GM21447 (cell line): ENCODE data around the gene TRIM40.

Experiments
- ATAC-seq: cut with Tn5 transposase; IDR thresholded peaks from one replicate; pipeline ENCODE4 v1.9.1; 2021; ENCODE audit not compliant: unreplicated experiment

The TRIM40 gene

DNA sequence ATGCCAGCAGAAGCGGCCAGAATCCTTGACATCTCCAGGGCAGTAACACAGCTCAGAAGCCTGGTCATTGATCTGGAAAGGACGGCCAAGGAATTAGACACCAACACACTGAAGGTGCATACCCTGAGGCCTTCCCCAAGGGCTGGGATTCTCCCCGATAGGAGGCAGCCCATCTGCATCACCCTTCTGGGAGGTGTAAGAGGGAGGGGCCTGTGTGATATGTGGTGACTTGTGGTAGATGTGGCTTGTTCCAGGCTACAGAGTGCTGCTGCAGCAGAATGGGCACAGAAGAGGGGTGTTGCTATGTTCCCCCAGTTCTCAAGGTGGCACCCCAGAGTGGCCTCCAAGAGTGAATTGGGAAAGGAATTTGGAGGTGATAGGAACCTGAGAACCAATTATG lies 11.2 kb downstream of the TRIM40 start:
- no peak for ATAC-seq

DNA sequence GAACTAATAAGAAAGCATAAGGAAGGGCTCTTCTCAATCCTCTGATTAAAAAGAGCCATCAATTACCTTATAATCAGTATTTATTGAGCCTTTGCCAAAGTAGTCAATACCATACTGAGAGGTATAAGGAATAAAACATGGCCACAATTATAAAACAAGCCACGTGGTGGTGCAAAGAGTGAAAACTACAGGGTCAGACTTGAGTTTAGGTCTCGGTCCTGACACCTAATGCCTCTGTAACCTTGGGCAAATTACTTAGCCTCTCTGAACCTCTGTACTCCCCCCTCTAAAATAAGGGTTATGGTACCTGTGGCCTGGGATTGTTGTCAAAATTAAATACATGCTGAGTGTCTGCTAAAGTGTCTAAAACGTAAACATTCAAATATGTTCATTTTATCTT lies 13.3 kb downstream of the TRIM40 start:
- no peak for ATAC-seq

DNA sequence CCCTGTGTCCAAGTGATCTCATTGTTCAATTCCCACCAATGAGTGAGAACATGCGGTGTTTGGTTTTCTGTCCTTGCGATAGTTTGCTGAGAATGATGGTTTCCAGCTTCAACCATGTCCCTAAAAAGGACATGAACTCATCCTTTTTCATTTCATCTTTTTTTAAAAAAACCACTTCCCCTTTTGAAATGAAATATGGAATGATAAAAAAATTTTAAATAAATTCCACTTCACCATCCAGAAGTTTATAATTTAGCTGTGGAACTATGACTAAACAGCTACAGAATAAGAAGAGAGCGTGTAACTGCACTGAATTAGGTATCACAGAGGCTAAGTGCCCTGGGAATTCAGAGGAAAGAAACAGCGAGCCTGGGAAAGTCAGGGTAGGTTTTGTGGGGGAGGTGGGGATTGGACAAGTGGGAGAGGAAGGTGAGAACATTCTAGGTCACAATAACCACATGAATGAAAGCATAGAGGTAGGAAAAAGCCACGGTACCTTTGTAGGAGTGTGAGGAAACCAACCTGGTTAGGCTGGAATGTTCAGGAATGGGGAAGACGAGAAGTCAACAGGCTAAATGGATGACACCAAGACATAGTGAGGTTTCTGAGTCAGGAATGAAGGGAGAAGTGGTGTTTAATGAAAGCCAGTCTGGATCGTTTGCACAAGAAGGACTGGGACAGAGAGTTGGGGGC lies 14.1 kb downstream of the TRIM40 start:
- ATAC-seq, result no peak

DNA sequence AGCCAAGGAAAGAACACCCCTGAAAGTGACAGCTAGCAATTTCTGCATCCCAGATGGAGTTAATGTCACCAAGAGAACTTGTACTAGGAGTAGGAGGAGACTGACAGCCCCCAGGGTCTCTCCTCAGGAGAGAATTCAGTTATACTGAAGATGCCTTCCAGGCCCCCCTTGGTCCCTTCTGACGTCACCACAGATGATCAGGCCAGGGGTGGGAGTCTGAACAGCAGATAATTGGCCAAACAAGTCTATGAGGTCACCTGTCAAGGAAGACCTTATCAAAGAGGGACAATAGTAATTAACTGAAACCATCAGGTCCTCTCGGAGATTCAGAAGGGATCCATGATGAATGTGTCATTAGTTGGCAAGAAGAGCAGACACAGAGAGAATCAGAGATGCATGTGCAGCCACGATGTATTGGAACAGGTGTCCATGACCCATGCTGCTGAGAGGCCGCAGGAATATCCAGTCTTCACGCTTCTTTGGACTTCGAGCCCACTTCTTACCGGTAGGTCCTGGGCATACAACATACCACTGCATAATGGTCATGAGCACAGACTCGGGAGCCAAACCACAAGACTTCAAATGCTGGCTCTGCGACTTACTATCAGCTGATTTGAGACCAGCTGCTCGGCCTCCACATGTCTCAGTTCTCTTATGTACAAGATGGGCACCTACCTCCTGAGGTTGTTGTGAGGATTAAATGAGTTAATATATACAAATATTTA lies 14.9 kb downstream of the TRIM40 start:
- no peak for ATAC-seq

DNA sequence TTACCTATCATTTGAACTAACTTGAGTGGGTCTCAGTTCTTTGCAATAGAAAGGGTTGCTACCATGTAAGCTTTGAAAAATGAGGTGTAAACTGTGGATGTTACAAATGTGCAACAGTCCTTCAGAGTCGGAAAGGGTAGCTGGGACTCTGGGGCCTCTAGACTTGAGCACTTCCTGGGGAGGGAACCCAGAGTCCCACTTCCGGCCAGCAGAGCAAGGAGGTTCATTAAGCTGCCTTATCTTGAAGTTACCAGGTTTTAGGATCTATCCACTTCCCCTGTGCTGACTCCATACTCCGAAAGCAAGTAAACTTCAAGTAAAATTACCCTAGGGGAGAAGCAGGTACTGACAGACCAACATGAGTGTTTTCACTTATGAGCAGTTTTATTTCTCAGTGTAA lies 15.6 kb downstream of the TRIM40 start:
- ATAC-seq, result no peak

DNA sequence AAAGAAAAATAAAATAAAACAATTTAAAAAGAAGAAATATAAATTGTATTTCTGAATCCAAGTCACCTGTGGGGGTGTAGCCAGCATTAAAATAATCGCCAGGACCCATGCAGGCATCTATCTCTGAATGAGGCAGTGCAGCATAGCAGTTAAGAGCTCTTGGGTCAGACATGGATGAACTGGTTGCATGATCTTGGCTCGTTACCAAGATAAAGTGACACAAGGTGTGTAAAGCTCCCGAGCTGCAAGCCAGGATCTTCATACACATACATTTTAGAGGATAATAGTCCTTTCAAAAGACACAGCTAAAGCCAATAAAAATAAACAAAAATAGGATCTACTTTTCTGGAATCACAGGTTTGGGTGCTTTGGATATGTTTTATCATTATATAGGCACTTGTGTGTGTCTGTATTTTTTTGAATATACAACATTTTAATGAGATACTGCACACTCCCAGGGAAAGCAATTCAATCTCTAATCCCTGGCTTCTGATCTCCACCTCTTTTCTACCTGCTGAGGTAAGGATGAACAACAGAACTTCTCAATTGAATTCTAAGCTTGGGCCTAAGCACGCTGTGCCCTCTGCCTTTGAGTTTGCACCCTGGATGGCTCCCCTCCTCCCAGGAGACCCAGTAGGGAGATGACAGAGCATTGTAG lies 16.2 kb downstream of the TRIM40 start:
- ATAC-seq, result no peak

DNA sequence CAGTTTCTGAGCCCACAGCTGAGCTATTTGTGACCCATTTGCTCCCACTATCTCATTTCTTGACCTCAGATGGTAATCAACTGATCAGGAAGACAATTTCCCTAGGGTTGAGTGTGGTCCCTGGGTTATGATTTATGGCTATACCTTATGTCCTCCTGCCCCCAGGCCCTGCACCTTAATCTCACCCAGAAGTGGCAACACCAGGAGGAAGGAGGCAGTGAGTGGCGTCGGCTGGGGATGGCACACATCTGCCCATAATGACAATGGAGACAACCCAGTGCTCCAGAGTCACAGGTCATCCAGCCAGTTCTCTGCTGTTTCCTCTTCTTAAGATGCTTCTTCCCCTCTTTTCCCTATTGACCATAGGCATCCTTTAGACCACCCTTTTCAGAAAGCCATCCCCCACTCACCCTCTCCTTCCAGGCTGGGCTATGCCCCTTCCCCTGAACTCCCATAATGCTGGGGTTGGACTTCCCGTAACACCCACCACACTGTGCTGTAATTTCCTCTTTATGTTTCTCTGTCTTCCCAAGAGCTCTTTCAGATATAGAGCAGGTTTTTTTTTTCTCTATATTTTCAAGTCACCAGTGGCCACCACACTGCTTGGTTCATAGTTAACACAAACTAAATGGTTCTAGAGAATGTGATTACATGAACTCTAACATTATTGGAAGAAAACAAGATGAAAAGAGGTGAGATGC lies 17.1 kb downstream of the TRIM40 start:
- no peak for ATAC-seq

DNA sequence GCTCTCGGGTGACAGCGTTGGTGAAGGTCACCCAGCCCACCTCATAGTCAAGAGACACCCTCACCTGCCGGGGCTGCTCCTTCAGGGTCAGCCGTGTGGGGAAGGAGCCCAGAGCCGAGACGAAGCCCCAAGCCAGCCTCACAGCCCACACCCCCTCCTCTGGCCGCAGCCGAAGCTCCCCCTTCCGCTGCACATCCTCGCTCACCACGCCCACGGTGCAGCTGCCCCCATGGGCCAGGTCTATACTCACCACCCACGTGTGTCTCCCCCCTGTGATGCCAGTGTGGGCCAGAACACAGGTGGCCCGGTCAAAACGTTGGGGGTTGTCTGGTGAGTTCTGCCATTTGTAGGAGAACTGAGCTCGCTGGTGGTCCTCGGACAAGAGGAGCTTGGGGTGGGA lies 18.1 kb downstream of the TRIM40 start:
- ATAC-seq, result no peak

DNA sequence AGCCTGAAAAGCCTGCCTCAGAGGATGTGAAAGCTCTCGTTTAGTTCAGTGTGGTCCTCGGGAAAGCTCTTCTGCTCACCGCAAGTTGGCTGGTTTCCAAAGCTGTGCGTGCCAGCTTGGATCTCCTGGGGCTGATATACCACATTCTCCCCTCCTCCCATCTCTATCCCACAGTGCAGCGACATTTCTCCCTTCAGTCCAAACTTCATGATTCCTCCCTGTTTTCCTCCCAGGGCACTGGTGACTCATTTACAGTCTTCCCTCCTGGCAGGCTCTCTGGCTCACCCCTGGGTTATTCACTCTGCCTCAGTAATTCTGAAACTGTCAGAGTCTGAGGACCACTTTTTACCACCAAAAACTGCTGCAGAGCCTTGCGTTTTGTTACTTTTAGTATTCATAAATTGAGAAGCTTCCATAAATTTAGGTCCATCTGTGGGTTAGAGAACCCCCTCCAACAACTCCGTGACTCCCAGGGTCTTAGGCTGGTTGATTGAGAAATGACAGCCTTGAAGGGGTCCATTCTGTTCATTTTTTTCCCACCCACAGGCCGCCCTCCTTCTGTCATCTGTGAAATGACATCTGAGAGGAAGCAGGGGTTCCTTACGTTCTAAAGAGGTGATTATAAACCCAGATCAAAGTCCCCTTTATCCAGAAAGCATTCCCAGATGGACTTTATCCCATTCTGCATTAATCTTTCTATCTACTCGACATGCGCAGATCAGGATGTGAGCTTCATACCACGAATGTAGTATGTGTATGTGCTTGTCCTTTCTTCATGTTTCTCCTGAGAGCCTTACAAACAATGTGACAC lies 19.0 kb downstream of the TRIM40 start:
- no peak for ATAC-seq

DNA sequence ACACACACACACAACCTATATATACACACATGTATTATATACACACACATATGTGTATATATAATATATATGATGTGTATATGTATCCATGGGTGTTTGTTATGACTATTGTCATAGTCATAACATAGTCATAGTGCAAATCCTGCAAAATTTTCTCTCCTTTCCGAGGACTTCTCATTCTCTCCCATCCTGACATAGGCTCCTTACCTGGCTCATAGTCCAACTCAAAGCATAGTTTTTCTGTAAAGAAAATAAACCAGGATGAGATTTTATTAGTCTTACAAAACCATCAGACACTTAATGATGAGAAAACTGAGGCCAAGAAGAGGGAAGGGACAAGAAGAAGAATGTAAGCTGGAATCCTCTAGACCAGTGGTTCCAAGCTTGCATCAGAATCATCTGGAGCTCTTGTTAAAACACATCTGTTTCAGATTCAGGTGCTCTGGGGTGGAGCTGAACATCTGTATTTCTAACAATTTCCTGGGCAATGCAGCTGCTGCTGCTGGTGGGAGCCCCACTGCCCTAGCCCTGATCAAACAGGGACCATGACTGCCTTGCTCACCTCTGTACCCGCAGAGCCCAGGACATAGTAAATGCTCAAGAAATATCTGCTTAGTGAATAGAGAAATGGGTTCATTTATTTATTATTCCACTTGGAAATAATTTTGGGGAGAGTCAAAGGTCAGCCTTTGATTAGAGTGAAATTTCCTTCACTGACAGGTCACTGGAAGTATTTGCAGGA lies 19.8 kb downstream of the TRIM40 start:
- no peak for ATAC-seq

DNA sequence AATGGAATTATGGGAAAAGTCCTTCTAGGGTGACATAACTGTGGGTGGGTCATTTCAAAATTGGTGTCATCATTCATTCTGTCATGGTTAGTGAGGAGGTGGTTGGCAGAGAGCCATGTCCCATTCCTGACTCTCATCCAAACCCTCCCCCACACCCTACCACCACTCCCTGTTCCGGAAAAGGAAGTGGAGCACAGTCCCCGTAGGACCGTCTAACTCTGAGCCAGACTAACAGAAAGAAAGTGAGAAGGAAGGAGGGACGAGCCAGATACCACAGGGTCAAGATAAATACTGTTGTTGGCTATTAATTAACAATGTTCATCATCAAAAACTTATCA lies 20.3 kb downstream of the TRIM40 start:
- no peak for ATAC-seq

DNA sequence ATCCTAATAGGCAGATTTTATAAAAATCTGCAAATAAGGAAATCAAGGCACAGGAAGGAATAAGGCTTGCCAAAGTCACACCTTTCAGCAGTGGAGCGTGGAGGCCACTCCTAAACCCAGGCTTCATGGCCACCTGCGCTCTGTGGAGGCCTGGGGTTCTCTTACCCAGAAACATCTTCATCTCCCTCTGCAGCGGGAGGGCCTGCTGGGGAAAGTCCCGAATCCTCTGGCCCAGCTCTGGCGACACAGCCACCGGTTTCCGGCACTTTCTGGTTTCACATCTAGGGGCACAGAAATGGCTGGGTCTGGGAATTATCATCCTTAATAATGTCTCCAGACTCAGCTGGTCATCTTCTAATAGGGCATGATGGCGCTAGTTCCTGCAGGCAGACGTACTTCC lies 20.8 kb downstream of the TRIM40 start:
- ATAC-seq, result no peak

DNA sequence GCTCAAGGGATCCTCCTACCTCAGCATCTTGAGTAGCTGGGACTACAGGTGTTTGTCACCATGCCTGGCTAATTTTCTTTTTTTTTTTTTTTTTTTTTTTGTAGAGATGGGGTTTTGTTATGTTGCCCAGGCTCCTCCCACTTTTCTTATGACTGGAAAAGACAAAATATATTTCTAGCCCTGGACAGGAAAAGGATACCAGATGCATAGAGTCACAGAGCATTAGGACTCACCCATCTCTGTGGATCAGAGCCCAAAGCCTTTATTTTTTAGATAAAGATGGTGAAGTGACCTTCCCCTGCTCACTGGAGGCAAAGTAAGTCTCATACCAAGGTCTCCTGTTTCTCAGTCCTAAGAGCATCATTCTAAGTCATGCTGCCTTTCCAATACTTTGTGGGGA lies 21.6 kb downstream of the TRIM40 start:
- ATAC-seq, result no peak

DNA sequence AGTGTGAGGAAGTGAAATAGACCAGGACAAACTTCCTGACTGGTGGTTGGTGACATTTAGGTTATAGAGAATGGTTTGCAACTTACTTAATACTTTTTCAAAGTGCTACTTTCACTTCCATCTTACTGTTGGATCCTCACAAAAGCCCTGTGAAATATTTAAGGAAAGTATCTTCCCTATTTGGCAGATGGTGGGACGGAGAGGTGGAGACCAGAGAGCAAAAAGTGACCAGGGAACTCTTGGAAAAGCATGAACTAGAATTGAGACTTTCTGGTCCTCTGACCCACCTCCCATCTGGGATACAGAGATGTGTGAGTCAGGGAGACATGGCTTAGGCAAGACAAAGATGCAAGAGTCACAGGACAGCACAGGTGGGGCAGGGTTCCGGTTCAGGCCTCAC lies 22.1 kb downstream of the TRIM40 start:
- ATAC-seq, result no peak

DNA sequence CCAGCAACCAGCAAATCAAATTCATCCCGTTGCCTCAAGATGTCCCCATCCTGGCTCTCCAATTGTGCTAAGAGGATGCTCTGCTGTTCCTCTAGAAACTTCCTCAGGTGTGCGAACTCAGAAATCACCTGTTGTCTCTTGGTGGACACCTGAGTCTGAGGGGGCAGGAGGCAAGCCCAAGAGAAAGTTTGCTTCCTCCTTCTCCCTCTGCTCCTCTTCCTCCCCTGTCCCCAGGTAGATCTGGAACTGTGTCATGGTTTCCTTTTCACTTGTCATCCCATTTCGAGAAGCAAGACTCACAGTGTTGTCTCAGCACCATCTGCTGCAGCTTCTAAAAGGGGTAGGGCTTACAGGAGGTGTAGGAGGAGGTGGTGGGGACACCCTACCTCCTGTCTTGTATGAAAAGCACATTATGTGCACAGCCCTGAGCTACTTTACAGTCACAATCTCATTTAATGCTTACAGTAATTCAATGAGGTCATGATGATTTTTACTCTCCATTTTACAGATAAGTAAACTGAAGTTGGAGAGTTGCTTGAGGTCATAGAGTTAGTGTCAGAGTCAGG lies 22.6 kb downstream of the TRIM40 start:
- ATAC-seq, result no peak

DNA sequence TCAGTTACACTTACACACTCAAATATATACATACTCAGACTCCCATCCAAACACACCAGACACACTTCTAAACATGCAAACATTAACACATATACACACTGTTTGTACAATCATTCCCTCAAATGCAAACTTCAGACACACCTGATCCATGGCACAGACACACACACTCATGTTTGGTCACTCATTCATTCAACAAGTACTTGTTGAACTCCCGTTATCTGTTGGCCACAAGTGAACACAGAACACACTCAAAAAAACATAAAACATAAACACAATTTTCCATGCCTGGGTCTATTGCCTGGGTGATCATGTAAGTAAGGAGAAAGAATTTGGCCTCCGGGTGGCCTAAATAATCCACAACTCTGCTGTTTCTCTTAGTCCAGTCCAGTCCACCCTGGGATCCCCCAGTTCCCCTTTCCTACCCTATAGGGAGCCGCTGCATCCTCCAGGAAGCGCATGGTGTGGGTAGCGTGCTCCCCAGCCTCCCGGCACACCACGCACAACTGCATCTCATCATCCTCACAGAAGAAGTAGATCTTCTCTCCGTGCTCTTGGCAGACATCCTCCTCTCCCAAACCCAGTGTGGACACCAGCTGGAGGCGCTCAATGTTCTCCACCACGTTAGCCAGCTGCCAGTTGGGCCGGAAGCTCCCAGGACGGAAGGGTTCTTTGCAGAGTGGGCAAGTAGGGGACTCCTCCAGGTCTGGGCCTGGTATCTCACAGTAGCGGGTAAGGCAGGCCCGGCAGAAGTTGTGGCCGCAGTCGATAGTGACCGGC lies 24.3 kb downstream of the TRIM40 start:
- no peak for ATAC-seq

DNA sequence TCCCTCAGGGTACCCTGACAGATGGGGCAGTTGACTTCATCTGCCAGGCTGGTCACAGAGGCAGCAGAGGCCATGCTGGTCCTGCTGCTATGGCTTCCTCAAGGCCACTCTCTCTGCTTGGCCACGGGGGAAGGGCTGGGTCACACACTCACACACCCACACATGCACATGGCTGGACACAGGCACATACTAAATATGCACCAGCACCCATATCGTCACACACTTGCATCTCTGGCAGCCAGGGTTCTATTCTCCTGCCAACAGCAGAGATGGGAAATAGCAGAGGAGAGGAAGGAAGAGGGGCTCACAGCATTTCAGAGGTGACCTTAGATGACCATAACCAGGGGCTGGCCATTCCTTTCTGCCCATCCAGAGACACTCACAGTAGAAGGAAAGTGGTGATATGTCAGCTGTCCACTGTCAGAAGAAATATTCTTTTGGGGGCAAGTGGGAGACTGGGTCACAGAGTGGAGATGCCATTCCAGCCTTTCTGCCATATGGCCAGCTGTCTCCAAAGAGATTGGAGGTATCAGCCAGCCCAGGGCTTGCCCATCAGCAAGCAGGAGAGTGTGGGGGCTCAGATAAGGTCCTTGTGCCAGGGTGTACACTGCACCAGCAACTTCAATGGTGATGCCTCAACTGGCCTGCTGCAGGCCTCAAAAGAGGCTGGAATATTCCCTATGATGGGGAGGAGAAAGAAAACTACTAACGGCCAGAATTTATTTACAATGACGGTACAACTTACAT lies 25.0 kb downstream of the TRIM40 start, which contains the start of gene TRIM10:
Gene TRIM10 (minus strand): TSS at position 427 of the 747 bp plus-strand sequence. CDS start 353 bp downstream, at position 74.
- no peak for ATAC-seq
